RCC 7860 (cell line): ENCODE results near the gene ATXN10.

Source experiments
- DNase-seq: peaks from one replicate; pipeline ENCODE4 v3.0.0-alpha.2; 2015; ENCODE audit warnings: low spot score
- FAIRE-seq: peaks from 2 replicates; lab custom pipeline; 2012; peaks lifted over from hg19 to GRCh38; lab: Jason Lieb, UNC

The ATXN10 gene

GRCh38 chr22:45754822-45755221 lies 83.2 kb downstream of the ATXN10 start:
- FAIRE-seq (no peak), DNase-seq (no peak)

GRCh38 chr22:45756558-45756957 lies 84.9 kb downstream of the ATXN10 start:
- DNase-seq (no peak), FAIRE-seq (no peak)

GRCh38 chr22:45757068-45757467 lies 85.4 kb downstream of the ATXN10 start:
- DNase-seq: no peak

DNA sequence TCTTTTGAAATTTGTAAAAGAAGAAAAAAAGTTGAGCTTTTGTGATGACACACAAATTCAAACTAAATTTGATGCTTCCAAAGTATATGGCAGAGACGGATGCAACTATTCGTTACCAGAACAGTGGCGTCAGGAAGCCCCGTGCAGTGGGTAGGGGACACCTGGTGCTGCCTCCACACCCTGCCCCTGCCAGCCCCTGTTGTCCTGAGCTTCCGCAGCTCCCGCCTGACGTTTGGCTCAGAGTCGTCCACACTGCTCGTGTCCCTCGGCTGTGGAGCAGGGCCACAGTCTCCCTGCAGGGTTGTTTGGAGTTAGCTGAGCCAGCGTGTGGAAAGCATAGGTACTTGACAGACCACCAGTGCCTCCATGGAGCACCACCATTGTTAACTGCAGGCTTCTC lies 86.3 kb downstream of the ATXN10 start:
- DNase-seq: no peak
- FAIRE-seq: no peak

More at GRCh38 chr22:45757068-45757467, 85.4 kb downstream of the ATXN10 start:
- FAIRE-seq: no peak

- FAIRE-seq: no peak
- DNase-seq: no peak
Measured at GRCh38 chr22:45758603-45759002, 87.0 kb downstream of the ATXN10 start.

- FAIRE-seq: no peak
- no peak for DNase-seq
Measured at GRCh38 chr22:45760682-45761081, 89.0 kb downstream of the ATXN10 start.

GRCh38 chr22:45762545-45763235 lies 91.1 kb downstream of the ATXN10 start:
- DNase-seq: no peak
- FAIRE-seq: no peak

DNA sequence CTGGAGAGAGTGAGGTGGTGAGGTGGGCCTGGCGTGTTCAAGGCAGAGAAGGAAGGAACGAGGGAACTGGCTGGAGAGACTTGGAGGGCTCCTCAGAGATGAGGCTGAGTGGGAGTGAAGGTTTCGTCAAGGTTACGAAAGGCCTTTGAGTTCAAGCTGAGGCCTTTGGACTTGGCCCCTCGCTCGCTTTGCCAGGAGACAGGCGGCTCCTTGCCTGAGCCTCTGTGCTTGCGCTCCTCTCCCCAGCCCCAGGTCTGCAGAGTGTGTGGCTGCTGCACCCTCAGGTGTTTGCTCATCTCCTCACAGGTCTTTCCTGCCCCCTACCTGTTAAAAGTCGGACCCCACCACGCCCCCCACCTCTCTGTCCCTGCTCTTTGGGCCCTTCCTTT lies 91.6 kb downstream of the ATXN10 start:
- no peak for FAIRE-seq
- no peak for DNase-seq

DNA sequence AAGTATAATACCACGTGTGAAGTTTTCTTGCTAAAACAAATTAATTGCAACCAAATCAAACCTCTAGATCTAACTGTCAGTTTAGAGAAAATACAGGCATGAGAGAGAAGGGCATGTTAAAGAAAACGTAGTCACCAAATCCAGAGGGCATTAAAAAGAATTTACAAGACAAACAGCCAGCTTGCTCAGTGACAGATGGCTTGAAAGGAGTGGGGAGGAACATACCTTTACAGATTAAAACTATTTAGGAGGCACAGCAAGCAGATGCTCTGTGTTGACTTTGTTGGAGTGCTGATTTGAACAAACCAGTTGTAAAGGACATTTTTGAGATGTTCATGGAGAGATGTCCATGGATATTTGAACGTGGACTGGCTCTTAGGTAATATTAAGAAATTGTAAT lies 96.9 kb downstream of the ATXN10 start:
- DNase-seq (no peak), FAIRE-seq (no peak)

DNA sequence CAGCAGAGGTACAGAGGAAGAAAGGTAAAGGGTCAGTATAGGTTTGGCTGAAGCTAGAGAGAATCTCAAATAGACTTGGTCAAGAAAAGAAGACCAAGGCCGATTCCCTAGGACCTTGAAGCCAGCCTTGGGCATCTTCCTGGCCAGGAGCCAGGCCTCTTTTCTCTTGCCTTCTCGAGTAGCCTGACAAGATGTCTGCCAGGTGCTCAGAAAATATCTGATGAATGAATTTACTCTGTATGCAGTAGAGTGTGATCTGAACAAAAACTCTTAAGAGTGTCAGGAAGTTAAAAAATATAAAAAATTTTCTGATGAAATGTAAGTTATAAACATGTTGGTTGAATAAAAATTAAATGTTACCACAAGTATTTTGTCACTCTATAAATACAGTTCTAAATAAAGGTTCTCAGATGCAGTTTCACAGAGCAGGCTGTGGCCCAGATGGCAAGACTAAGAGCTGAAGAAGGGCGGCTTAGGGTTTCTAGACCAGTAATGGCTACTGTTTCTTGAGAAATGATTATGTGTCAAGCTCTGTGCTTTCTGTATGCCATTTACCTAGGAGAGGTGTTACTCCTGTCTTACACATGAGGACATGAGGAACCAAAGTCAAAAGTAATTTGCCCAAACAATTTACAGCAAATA lies 98.1 kb downstream of the ATXN10 start:
- FAIRE-seq (no peak), DNase-seq (no peak)

DNA sequence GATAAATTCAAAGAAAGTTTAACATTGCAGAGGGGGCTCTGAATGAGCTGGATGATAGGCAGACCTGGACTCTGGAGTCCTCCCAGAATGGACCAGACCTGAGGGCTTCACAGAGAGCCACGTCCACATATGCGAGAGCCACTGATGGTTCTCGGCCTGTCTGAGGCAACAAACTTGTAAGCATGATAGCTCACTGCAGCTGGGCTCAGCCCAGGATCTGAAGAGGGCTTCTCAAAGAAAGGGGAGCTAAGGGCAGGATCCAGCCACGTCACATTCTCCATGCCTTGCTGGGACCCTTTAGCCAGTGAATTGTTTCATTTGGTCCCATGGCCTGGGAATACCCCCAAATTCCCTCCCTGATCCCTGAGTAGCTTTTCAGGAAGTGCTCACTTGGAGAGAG lies 98.9 kb downstream of the ATXN10 start:
- FAIRE-seq: no peak

GRCh38 chr22:45771057-45771456 lies 99.4 kb downstream of the ATXN10 start:
- DNase-seq (no peak), FAIRE-seq (no peak)

More for the DNA sequence above, 98.9 kb downstream of the ATXN10 start:
- DNase-seq: no peak

GRCh38 chr22:45771711-45772110 lies 100.1 kb downstream of the ATXN10 start:
- FAIRE-seq (no peak), DNase-seq (no peak)

DNA sequence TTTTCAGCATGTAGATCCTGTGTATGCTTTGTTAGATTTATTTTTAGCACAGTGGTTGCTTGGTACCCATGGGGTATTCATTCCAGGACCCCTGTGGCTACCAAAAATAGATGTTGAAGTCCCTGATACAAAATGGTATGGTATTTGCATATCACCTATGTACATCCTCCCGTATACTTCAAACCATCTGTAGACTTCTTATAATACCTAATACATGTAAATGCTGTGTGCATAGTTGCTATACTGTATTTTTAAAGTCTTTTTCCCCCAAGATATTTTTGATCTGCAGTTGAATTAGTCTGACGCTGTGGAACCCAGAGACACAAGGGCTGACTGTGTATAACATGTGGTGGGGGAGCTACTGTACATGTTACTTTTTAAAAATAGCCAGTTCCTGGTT lies 101.1 kb downstream of the ATXN10 start:
- no peak for DNase-seq
- no peak for FAIRE-seq

DNA sequence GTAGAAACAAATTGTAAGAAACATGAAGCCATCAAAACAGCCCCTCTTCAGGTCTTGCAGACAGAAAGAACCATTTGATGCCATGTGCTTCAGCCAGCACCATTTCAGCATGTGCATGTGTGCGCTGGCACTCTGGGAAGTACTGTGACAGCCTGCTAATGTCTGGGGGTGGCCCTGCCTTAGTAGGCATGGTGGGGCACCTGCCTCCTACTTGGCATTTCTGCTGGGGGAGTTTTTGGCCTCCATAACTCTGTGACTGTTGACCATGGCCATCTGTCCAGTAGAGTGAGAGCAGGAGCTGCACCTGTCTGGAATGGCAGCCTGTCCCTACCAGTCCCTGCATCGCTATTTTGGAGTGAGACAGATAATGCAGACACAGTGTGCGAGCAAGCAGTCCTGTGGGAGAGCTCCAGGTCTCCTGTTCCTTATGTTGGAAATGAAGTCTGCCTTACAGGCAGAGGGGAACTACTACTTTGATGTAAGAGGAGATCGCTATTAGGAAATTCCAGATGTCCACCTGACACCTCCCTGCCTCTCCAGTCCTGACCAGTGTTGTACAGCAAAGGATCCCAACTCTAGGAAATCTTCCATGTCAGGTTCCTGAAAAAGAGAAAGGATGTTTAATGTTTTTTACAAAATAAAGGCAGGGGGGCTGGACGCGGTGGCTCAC lies 102.5 kb downstream of the ATXN10 start:
- FAIRE-seq (no peak), DNase-seq (no peak)

DNA sequence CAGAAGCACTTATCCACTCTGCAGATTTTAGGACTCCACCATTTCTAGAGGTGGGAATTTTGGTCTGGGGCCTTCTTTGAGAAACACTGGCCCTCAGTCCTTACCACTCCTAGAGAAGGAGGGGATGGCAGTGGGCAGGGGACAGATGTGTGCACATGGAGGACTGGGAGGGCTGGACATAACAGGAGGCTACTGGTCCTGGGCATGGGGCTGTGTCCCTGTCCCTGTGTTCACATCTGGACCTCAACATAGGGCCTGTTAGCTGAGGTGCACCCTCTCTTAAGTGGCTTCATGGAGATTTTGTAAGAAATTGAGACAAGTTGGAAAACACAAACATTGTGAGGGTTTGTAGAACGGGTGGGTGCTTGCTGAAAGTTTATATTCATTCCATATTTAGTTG lies 103.4 kb downstream of the ATXN10 start:
- DNase-seq (no peak), FAIRE-seq (no peak)

- no peak for FAIRE-seq
- no peak for DNase-seq
Measured at GRCh38 chr22:45775569-45776312, 104.1 kb downstream of the ATXN10 start.

- DNase-seq (no peak), FAIRE-seq (no peak)
Measured at GRCh38 chr22:45776313-45776585, 104.6 kb downstream of the ATXN10 start.

GRCh38 chr22:45777046-45777851 lies 105.6 kb downstream of the ATXN10 start:
- no peak for DNase-seq

DNA sequence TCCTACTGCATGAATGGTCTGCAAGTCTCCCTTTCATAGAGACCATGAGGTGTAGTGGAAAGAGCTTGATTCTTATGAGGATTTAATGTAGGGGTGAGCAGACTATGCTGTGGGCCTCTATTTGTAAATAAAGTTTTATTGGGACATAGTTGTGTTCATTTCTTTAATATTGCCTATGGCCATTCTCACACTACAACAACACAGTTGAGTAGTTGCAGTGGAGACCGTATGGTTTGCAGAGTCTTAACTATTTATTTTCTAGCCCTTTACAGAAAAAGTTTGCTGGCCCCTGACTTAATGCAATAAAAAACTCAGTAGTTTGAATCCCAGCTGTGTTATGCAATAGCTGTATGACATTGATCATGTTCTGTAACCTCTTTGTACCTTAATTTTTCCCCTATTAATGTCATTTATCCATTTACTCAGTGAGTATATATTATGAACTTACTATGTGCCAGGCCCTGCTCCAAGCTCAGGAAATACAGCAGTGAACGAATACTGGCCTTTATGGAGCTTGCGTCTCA lies 106.3 kb downstream of the ATXN10 start:
- FAIRE-seq (no peak), DNase-seq (no peak)

More at GRCh38 chr22:45777046-45777851, 105.6 kb downstream of the ATXN10 start:
- no peak for FAIRE-seq

GRCh38 chr22:45781459-45781858 lies 109.8 kb downstream of the ATXN10 start:
- FAIRE-seq: no peak
- DNase-seq: no peak
